ENCODE results near the gene GRIA1.

GRIA1 gene

GRCh38 chr5:153498516-153498915, 8.0 kb downstream of the GRIA1 start:
- DNase-seq (ENCODE audit: low spot score) = no peak

GRCh38 chr5:153500178-153500577, 9.7 kb downstream of the GRIA1 start:
- DNase-seq (ENCODE audit: low spot score) = no peak

GRCh38 chr5:153504726-153505125, 14.3 kb downstream of the GRIA1 start:
- DNase-seq (ENCODE audit: low spot score) = no peak

- DNase-seq (ENCODE audit: low spot score) = no peak
These were observed 18.2 kb downstream of the GRIA1 start for GRCh38 chr5:153508700-153509099.

- DNase-seq (ENCODE audit: low spot score) = no peak
These were observed 21.2 kb downstream of the GRIA1 start for GRCh38 chr5:153511622-153512021.

- DNase-seq (ENCODE audit: low spot score) = no peak
These were observed 22.7 kb downstream of the GRIA1 start for GRCh38 chr5:153513156-153513555.

GRCh38 chr5:153515301-153515700, 24.8 kb downstream of the GRIA1 start:
- no peak for DNase-seq (ENCODE audit: low spot score)

GRCh38 chr5:153516504-153517240, 26.2 kb downstream of the GRIA1 start:
- no peak for DNase-seq (ENCODE audit: low spot score)

- no peak for DNase-seq (ENCODE audit: low spot score)
These were observed 26.8 kb downstream of the GRIA1 start for GRCh38 chr5:153517241-153517611.

- no peak for DNase-seq (ENCODE audit: low spot score)
These were observed 29.7 kb downstream of the GRIA1 start for GRCh38 chr5:153520137-153520536.

GRCh38 chr5:153520952-153521351, 30.5 kb downstream of the GRIA1 start:
- no peak for DNase-seq (ENCODE audit: low spot score)

GRCh38 chr5:153523211-153523610, 32.7 kb downstream of the GRIA1 start:
- no peak for DNase-seq (ENCODE audit: low spot score)

- DNase-seq (ENCODE audit: low spot score) = no peak
These were observed 33.4 kb downstream of the GRIA1 start for GRCh38 chr5:153523831-153524230.

GRCh38 chr5:153525536-153525935, 35.1 kb downstream of the GRIA1 start:
- no peak for DNase-seq (ENCODE audit: low spot score)

- no peak for DNase-seq (ENCODE audit: low spot score)
These were observed 40.1 kb downstream of the GRIA1 start for GRCh38 chr5:153530357-153531143.

GRCh38 chr5:153533546-153533945, 43.1 kb downstream of the GRIA1 start:
- no peak for DNase-seq (ENCODE audit: low spot score)

- no peak for DNase-seq (ENCODE audit: low spot score)
These were observed 43.6 kb downstream of the GRIA1 start for GRCh38 chr5:153534102-153534501.

GRCh38 chr5:153537207-153537606, 46.7 kb downstream of the GRIA1 start:
- DNase-seq (ENCODE audit: low spot score) = no peak

GRCh38 chr5:153539983-153540382, 49.5 kb downstream of the GRIA1 start:
- no peak for DNase-seq (ENCODE audit: low spot score)

GRCh38 chr5:153542536-153542935, 52.1 kb downstream of the GRIA1 start:
- no peak for DNase-seq (ENCODE audit: low spot score)

- no peak for DNase-seq (ENCODE audit: low spot score)
These were observed 52.8 kb downstream of the GRIA1 start for GRCh38 chr5:153543288-153543687.

GRCh38 chr5:153543959-153544470, 53.5 kb downstream of the GRIA1 start:
- DNase-seq (ENCODE audit: low spot score) = no peak

- DNase-seq (ENCODE audit: low spot score) = no peak
These were observed 54.2 kb downstream of the GRIA1 start for GRCh38 chr5:153544706-153545105.
